Activated T-cell treated with anti-CD3 and anti-CD28 coated beads, Interleukin-2, amount 50 U/mL, for 4 hours (primary cell): Measurements from ENCODE around the gene TAF4. TPM values are rescaled to one million over a fixed set of nuclear protein-coding genes. Genes with fewer than 3 reads are reported as not detected.
A peak's percentile ranks its signal among the peaks of the same experiment; 100 is the strongest.

Experiments used
- ATAC-seq, 2 donors: fragments of 200-7000 bp; cut with Tn5 transposase; one replicate each; pipeline ENCODE4 v1.10.0; 2021
- DNase-seq: peaks from one replicate; pipeline ENCODE4 v3.0.0-alpha.2; 2020
- H3K27me3 Mint-ChIP-seq: one replicate; pipeline ENCODE4 v1.8.0; 2021; ENCODE audit warnings: low read depth, mixed read lengths
- H3K36me3 Mint-ChIP-seq: one replicate; pipeline ENCODE4 v1.8.0; 2022; ENCODE audit warnings: mixed read lengths; ENCODE audit not compliant: insufficient read depth
- H3K4me1 Mint-ChIP-seq: one replicate; pipeline ENCODE4 v1.8.0; 2021; ENCODE audit warnings: low read depth, mixed read lengths
- H3K4me3 Mint-ChIP-seq: one replicate; pipeline ENCODE4 v1.8.0; 2021; ENCODE audit warnings: mild to moderate bottlenecking, moderate library complexity, mixed read lengths
- H3K9me3 Mint-ChIP-seq: one replicate; pipeline ENCODE4 v1.8.0; 2021; ENCODE audit warnings: mixed read lengths
- total RNA-seq, 3 donors: library from RNA; stranded (reverse); gene quantifications; one replicate each; pipeline ENCODE4 v1.2.1, GENCODE V29; 2021

TAF4 gene
- total RNA-seq, 3 donors from 2014 or later = 26.4 to 31.1 (median 27.0) TPM

DNA sequence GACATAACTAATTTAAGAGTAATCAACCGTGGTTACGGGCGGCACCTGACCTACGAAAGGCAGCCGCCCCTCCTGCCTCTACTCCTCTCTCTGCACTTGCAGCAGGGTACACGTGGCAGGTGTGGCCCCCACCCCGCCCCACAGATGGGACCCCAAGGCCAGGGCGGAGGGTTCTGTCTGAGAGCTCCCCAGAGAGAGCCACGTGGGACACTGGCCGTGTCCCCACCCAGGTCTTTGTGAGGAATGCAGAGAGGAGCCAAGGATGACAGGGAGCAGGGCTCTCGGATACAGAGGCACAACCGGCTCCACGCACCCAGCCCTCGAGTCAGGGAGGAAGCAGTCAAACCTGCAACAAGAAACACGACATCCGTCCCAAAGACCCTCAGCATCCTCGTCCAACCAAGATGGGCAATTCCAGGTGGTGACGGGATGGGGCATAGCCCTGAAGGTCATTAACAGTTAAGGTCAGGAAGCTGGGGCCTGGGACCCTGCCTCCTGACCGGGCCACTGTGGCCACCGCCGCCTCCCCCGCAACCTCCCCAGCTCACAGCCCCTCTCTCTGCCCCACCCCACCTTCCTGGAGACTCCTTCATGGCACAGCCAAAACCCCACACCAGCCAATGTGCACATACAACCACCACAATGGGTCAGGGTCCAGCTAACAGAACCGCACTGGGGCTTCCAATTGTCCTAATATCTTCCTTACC, 47.1 kb downstream of the TAF4 start:
- no peaks in the 10 kb centered on the region for H3K27me3 Mint-ChIP-seq
- no peak for ATAC-seq
- DNase-seq = no peak
- no peaks in the 10 kb centered on the region for H3K9me3 Mint-ChIP-seq
- H3K4me1 Mint-ChIP-seq = peaks cover 10% of the 10 kb centered on the region
- no peak overlapping the region for H3K4me3 Mint-ChIP-seq
- H3K36me3 Mint-ChIP-seq = no peaks in the 10 kb centered on the region

GRCh38 chr20:62015540-62016288, 50.0 kb downstream of the TAF4 start:
- H3K4me3 Mint-ChIP-seq = no peak overlapping the region
- ATAC-seq (no peak), DNase-seq (no peak)
- H3K36me3 Mint-ChIP-seq = peaks cover 8% of the 10 kb centered on the region
- no peaks in the 10 kb centered on the region for H3K27me3 Mint-ChIP-seq
- peaks cover 10% of the 10 kb centered on the region for H3K4me1 Mint-ChIP-seq
- H3K9me3 Mint-ChIP-seq = no peaks in the 10 kb centered on the region

GRCh38 chr20:62014889-62015537, 50.7 kb downstream of the TAF4 start:
- Mint-ChIP-seq H3K4me1 (peaks cover 7% of the 10 kb centered on the region), H3K36me3 (peaks cover 8% of the 10 kb centered on the region), H3K9me3 (no peaks in the 10 kb centered on the region), H3K27me3 (no peaks in the 10 kb centered on the region), H3K4me3 (no peak overlapping the region)
- ATAC-seq (no peak), DNase-seq (no peak)

DNA sequence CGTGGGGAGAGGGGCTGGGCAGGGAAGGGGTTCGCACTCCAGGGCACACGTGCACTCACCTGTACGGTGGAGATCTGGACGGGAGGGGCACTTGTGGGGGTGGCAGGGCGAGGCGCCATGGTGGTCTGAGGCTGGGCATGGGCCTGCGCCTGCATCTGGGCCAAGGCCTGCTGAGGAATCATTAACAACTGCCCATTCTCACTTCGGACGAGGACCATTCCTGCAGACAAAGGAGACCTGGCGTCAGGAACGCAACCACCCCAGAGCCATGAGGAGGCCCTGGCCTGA, 51.2 kb downstream of the TAF4 start:
- no peak overlapping the region for H3K4me3 Mint-ChIP-seq
- H3K36me3 Mint-ChIP-seq = peaks cover 8% of the 10 kb centered on the region
- no peaks in the 10 kb centered on the region for H3K9me3 Mint-ChIP-seq
- H3K27me3 Mint-ChIP-seq = no peaks in the 10 kb centered on the region
- ATAC-seq (no peak), DNase-seq (no peak)
- peaks cover 7% of the 10 kb centered on the region for H3K4me1 Mint-ChIP-seq

- ATAC-seq (no peak), DNase-seq (no peak)
- peaks cover 14% of the 10 kb centered on the region for H3K36me3 Mint-ChIP-seq
- no peak overlapping the region for H3K4me3 Mint-ChIP-seq
- H3K4me1 Mint-ChIP-seq = peaks cover 11% of the 10 kb centered on the region
- H3K27me3 Mint-ChIP-seq = no peaks in the 10 kb centered on the region
- H3K9me3 Mint-ChIP-seq = no peaks in the 10 kb centered on the region
These were observed 53.0 kb downstream of the TAF4 start for GRCh38 chr20:62012631-62013030.

DNA sequence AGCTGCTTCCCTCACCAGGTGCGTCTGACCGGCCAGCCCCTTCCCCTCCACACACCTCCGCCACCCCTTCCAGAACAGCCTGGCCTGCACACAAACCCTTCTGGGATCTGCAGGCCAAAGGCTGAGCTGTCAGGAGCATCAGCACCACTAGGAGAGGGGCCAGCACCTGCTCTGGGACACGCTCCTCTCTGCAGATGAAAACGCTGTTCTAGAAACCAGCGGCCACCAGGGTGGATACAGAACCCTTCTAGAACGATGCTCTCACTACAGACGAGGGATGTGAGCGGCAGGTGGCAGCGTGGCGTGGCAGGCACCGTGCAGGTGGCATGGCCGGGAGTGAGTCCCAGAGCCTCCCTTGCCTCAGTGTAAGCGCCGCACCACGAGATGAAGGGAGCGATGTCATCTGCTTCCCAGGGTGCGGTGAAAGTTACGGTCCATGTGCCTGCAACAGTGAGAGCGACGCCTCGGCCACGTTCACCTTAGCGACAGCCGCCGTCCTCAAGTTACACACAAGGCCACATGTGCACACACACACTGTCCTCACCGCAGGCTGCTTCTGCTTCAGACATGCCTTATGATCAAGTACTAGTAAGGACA, 53.6 kb downstream of the TAF4 start:
- no peak overlapping the region for H3K4me3 Mint-ChIP-seq
- no peaks in the 10 kb centered on the region for H3K27me3 Mint-ChIP-seq
- no peak for ATAC-seq
- H3K4me1 Mint-ChIP-seq = peaks cover 14% of the 10 kb centered on the region
- no peaks in the 10 kb centered on the region for H3K9me3 Mint-ChIP-seq
- H3K36me3 Mint-ChIP-seq = peaks cover 16% of the 10 kb centered on the region
- no peak for DNase-seq

GRCh38 chr20:62011403-62011790, 54.3 kb downstream of the TAF4 start:
- ATAC-seq (no peak), DNase-seq (no peak)
- no peaks in the 10 kb centered on the region for H3K9me3 Mint-ChIP-seq
- peaks cover 16% of the 10 kb centered on the region for H3K36me3 Mint-ChIP-seq
- H3K27me3 Mint-ChIP-seq = no peaks in the 10 kb centered on the region
- peaks cover 15% of the 10 kb centered on the region for H3K4me1 Mint-ChIP-seq
- no peak overlapping the region for H3K4me3 Mint-ChIP-seq

DNA sequence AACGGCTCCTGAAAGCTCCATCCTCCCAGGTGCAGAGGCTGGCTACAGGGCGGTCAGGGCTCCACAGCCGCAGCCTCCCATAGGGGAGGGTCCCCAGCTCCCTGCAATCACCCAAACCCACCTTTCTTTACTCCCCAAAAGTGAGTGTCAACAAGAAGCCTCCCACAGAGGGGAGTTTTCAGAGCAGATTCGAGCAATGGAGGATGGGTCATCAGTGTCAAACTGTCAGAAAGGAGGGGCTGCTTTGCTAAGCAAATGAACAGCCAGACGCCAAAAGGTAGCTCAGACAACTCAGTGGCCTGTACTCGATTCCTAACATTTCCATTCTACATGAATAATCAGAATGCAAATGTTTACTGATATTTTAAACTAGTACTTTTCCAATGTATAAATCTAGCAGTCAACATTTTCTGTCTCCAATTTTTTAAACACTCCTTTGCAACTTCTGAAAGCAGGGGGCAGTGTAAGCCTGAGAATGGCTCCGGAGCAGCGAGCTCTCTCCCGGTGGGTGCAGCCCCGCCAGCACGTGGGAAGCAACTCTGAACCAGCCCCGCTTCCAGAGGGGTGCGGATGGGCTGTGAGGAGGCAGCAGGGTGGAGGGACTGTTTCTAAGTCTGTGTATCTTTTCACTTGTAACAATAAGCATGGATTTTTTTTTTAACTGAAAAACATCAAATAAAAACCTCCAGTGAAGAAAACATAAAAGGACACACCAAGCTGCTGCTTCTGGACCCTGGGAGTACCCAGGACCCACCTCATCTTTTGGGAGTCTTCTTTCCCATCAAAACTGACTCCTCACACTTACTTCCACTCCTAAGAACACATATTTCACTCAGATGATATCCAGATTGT, 54.9 kb downstream of the TAF4 start:
- DNase-seq (peak; percentile 61), ATAC-seq (peak; percentile 65 to 78)
- Mint-ChIP-seq H3K9me3 (no peaks in the 10 kb centered on the region), H3K4me3 (no peak overlapping the region), H3K4me1 (peaks cover 15% of the 10 kb centered on the region), H3K36me3 (peaks cover 17% of the 10 kb centered on the region), H3K27me3 (no peaks in the 10 kb centered on the region)

GRCh38 chr20:62009869-62010445, 55.7 kb downstream of the TAF4 start:
- peaks cover 18% of the 10 kb centered on the region for H3K36me3 Mint-ChIP-seq
- ATAC-seq (no peak), DNase-seq (no peak)
- H3K4me1 Mint-ChIP-seq = peaks cover 15% of the 10 kb centered on the region
- H3K4me3 Mint-ChIP-seq = no peak overlapping the region
- no peaks in the 10 kb centered on the region for H3K9me3 Mint-ChIP-seq
- no peaks in the 10 kb centered on the region for H3K27me3 Mint-ChIP-seq

DNA sequence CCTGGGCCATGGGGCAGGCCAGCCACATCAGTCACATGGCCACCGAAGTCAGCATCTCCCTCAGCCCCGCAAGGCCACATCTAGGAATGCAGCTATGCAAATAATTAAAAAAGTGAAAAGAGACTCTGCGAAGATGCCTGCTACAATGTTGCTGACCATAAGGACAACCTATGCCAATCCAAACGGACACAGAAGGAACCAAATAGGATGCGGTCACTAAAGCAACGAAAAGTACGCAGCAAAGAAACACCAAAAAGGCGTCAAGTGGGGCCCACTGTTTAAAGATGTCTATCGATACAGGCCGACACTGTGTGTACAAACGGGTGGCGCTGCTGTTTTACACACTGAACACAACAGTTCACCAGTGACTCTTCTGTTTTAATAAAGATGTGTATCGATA, 56.4 kb downstream of the TAF4 start:
- H3K4me1 Mint-ChIP-seq = peaks cover 15% of the 10 kb centered on the region
- no peaks in the 10 kb centered on the region for H3K27me3 Mint-ChIP-seq
- ATAC-seq = no peak
- H3K36me3 Mint-ChIP-seq = peaks cover 18% of the 10 kb centered on the region
- no peak for DNase-seq
- no peaks in the 10 kb centered on the region for H3K9me3 Mint-ChIP-seq
- H3K4me3 Mint-ChIP-seq = no peak overlapping the region

DNA sequence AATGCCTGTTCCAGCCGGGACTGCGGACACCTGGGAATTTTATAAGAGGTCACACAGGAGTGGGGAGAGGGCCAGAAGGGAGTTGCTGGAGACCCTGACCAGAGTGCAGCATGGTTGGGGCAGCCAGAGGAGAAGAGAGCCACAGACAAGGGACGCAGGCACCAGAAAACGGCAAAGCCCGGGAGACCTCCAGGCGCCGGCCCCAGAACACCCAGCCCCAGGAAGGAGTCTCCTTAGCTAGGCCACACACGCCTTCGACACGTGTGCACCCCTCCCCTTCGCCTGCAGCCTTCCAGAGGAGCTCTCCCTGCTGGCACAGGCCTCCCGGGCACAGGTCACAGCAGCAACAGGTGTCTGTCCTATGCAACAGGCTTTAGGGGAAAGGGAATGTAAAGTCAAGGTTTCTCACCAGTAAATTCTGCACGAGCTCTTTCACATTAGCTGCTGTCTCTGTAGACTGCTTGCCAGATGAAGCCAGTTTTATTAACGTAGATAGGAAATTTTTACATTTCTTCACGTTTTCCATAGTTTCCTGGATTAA, 57.0 kb downstream of the TAF4 start:
- no peak overlapping the region for H3K4me3 Mint-ChIP-seq
- DNase-seq (no peak), ATAC-seq (no peak)
- H3K9me3 Mint-ChIP-seq = no peaks in the 10 kb centered on the region
- H3K27me3 Mint-ChIP-seq = no peaks in the 10 kb centered on the region
- H3K4me1 Mint-ChIP-seq = peaks cover 15% of the 10 kb centered on the region
- peaks cover 18% of the 10 kb centered on the region for H3K36me3 Mint-ChIP-seq

DNA sequence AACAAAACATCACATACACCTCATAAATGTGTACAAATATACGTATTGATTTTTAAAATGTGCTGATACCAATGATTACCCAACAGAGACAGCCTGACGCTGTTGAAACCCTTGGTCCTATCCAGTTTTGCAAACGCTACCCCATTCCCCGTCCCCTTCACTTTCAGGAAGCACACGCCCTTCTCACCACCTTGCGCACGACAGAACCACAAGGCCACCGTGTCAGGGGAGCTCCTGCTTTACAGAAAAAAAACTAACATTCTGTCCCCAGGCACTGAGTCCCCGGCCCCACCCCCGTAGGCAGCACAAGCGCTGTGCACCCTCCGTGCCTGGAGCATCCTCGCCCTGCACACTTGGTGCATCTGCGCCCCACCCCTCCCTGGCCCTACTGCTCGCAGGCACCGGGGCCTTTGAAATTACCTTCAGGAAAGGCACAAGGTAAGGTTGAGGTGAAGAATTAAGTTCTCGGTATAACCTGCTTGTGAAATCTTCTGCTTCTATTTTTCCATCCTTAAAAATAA, 58.5 kb downstream of the TAF4 start:
- H3K4me1 Mint-ChIP-seq = peaks cover 15% of the 10 kb centered on the region
- no peaks in the 10 kb centered on the region for H3K9me3 Mint-ChIP-seq
- no peak for ATAC-seq
- H3K4me3 Mint-ChIP-seq = no peak overlapping the region
- no peaks in the 10 kb centered on the region for H3K27me3 Mint-ChIP-seq
- DNase-seq = no peak
- H3K36me3 Mint-ChIP-seq = peaks cover 15% of the 10 kb centered on the region

DNA sequence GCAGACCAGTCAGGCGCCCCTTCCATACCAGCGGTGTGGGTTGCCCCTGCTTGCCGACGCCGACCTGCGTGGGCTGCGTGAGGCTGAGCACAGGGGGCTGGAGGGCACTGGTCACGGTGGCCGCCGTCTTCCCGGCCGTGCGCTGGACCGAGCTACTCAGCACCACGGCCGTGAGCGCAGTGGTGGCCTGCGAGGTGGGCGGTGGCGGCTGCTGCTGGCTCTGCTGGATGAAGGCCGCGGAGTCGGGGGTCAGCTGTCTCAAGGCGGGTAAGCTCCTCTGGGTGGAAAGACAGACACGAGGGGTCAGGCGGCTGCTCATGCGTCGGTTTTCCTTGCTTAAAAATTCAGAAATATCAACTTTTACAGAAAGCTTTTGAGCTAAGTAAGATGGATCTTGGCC, 59.2 kb downstream of the TAF4 start:
- Mint-ChIP-seq H3K9me3 (no peaks in the 10 kb centered on the region), H3K4me1 (peaks cover 15% of the 10 kb centered on the region), H3K27me3 (no peaks in the 10 kb centered on the region), H3K4me3 (no peak overlapping the region), H3K36me3 (peaks cover 22% of the 10 kb centered on the region)
- no peak for DNase-seq
- no peak for ATAC-seq
